Measurements from ENCODE around the gene WNT7A. TPM values are rescaled to one million over a fixed set of nuclear protein-coding genes. Genes with fewer than 3 reads are reported as not detected.

The WNT7A gene
- total RNA-seq, 6 donors from 2014 or later, result 1.0 to 12.2 (median 6.8) TPM

GRCh38 chr3:13792512-13793371 lies 87.1 kb downstream of the WNT7A start:
- ATAC-seq (ENCODE audit: low FRiP score in 2 of 2) (no peak), DNase-seq (peak in 1 of 2 donors; percentile 61)
- Histone ChIP-seq H3K27ac (no peak overlapping the region), H3K36me3 (no peaks in the 10 kb centered on the region), H3K4me3 (no peak overlapping the region), H3K4me1 (no peaks in the 10 kb centered on the region), H3K27me3 (no peaks in the 10 kb centered on the region), H3K9me3 (no peaks in the 10 kb centered on the region)
- TF ChIP-seq POLR2A (IDR thresholded peaks at IDR 0.05) (no peak), POLR2AphosphoS5 (IDR thresholded peaks at IDR 0.05) (no peak), EP300 (IDR thresholded peaks at IDR 0.05) (no peak), CTCF (IDR thresholded peaks at IDR 0.05) (no peak)
- WGBS, 2 donors, result 59 to 68% methylated on average over 16 to 28 of the region's 29 CpGs

- WGBS, 2 donors, result 58 to 67% methylated on average over 5 to 9 of the region's 9 CpGs
- TF ChIP-seq CTCF (IDR thresholded peaks at IDR 0.05) (no peak), POLR2AphosphoS5 (IDR thresholded peaks at IDR 0.05) (no peak), POLR2A (IDR thresholded peaks at IDR 0.05) (no peak), EP300 (IDR thresholded peaks at IDR 0.05) (no peak)
These were observed 87.8 kb downstream of the WNT7A start for GRCh38 chr3:13792051-13792490.

GRCh38 chr3:13791198-13792050 lies 88.4 kb downstream of the WNT7A start:
- ATAC-seq (ENCODE audit: low FRiP score in 2 of 2) (no peak), DNase-seq (peak in 1 of 2 donors; percentile 53)
- H3K4me1 ChIP-seq, result no peaks in the 10 kb centered on the region
- H3K36me3 ChIP-seq, result no peaks in the 10 kb centered on the region
- no peak overlapping the region for H3K4me3 ChIP-seq
- no peaks in the 10 kb centered on the region for H3K27me3 ChIP-seq
- WGBS, 2 donors, result 60 to 71% methylated on average over 7 to 14 of the region's 14 CpGs
- TF ChIP-seq POLR2AphosphoS5 (IDR thresholded peaks at IDR 0.05), result no peak
- TF ChIP-seq CTCF (IDR thresholded peaks at IDR 0.05), result no peak
- no peak for TF ChIP-seq POLR2A (IDR thresholded peaks at IDR 0.05)
- TF ChIP-seq EP300 (IDR thresholded peaks at IDR 0.05), result no peak
- no peaks in the 10 kb centered on the region for H3K9me3 ChIP-seq
- no peak overlapping the region for H3K27ac ChIP-seq

More at GRCh38 chr3:13792051-13792490, 87.8 kb downstream of the WNT7A start:
- no peak overlapping the region for H3K4me3 ChIP-seq
- ATAC-seq (ENCODE audit: low FRiP score in 2 of 2) (no peak), DNase-seq (no peak)
- H3K36me3 ChIP-seq, result no peaks in the 10 kb centered on the region
- H3K9me3 ChIP-seq, result no peaks in the 10 kb centered on the region
- H3K27me3 ChIP-seq, result no peaks in the 10 kb centered on the region
- no peak overlapping the region for H3K27ac ChIP-seq
- H3K4me1 ChIP-seq, result no peaks in the 10 kb centered on the region

GRCh38 chr3:13790376-13791197 lies 89.3 kb downstream of the WNT7A start:
- H3K4me3 ChIP-seq, result no peak overlapping the region
- WGBS, 2 donors, result 80 to 86% methylated on average over 10 to 13 of the region's 13 CpGs

More at GRCh38 chr3:13790376-13791197, 89.3 kb downstream of the WNT7A start:
- DNase-seq (peak in 1 of 2 donors; percentile 41), ATAC-seq (ENCODE audit: low FRiP score in 2 of 2) (no peak)
- H3K9me3 ChIP-seq, result no peaks in the 10 kb centered on the region
- TF ChIP-seq EP300 (IDR thresholded peaks at IDR 0.05) (no peak), POLR2AphosphoS5 (IDR thresholded peaks at IDR 0.05) (no peak), POLR2A (IDR thresholded peaks at IDR 0.05) (no peak), CTCF (IDR thresholded peaks at IDR 0.05) (no peak)
- H3K27me3 ChIP-seq, result no peaks in the 10 kb centered on the region
- H3K4me1 ChIP-seq, result no peaks in the 10 kb centered on the region
- H3K36me3 ChIP-seq, result no peaks in the 10 kb centered on the region
- no peak overlapping the region for H3K27ac ChIP-seq

All from upper lobe of left lung (tissue), 6 donors.